Measurements from ENCODE around the gene CLEC2A. TPM values are rescaled to one million over a fixed set of nuclear protein-coding genes. Genes with fewer than 3 reads are reported as not detected.

Gene CLEC2A
- total RNA-seq, 4 donors from 2014 or later: not detected

DNA sequence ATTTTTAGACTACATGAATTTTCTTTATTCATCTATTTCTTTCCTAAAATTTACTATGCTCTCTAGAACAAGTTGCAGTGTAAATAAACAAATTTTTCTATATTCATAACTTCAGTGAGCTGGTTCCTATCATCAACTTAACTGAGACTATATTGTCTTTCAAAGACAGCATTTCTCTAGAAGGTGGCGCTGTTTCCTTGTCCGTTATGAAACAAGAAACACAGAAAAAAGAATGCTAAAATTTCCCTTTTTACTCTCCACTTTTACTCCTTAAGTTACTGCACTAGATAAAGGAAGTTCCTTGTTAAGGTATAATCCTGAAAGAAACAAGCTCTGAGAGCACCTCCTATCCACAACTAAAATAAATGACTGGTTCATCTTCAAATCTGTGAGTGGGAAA lies 8.2 kb upstream of the CLEC2A start:
- Histone ChIP-seq H3K27me3 (peaks cover 0 to 3% (median 0%) of the 10 kb centered on the region in 3 donors), H3K4me3 (no peak overlapping the region), H3K27ac (no peak overlapping the region), H3K4me1 (no peaks in the 10 kb centered on the region), H3K9me3 (no peaks in the 10 kb centered on the region), H3K36me3 (no peaks in the 10 kb centered on the region)
- TF ChIP-seq CTCF (IDR thresholded peaks at IDR 0.05 in 4 of 5, conservative IDR thresholded peaks at IDR 0.05 in 1 of 5): no peak
- TF ChIP-seq POLR2A (IDR thresholded peaks at IDR 0.05): no peak
- DNase-seq (no peak), ATAC-seq (no peak)
- intact Hi-C loops (cut with DNase I; ENCODE audit: low total_unique reads) (no loop called here), in situ Hi-C loops (cut with MboI; ENCODE audit: low sequenced_read_pairs in 4 of 4) (no loop called here)

DNA sequence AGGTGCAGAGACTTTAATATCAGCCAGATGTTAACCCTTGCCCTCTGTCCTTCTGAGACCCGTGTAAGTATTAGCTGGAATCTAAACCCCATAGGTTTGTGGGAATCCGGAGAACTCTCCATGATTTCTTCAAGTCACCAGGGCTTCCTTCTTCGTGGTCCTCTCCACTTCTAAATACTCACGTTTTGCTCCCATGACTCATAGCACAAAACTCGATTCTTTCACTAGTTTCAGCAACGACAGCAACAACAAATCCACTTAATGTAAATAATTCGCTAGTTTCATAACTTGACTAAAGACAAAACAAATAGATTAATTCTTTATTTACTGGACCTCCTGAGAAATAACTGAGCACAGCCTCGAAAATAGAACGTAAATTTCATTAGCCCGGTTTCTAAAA lies 4.4 kb upstream of the CLEC2A start:
- Histone ChIP-seq H3K4me3 (no peak overlapping the region), H3K27ac (no peak overlapping the region), H3K36me3 (no peaks in the 10 kb centered on the region), H3K4me1 (no peaks in the 10 kb centered on the region), H3K27me3 (peaks cover 0 to 3% (median 0%) of the 10 kb centered on the region in 3 donors), H3K9me3 (no peaks in the 10 kb centered on the region)
- DNase-seq (no peak), ATAC-seq (no peak)
- intact Hi-C loops (cut with DNase I; ENCODE audit: low total_unique reads): no loop called here
- TF ChIP-seq CTCF (IDR thresholded peaks at IDR 0.05 in 4 of 5, conservative IDR thresholded peaks at IDR 0.05 in 1 of 5) (no peak), POLR2A (IDR thresholded peaks at IDR 0.05) (no peak)
- in situ Hi-C loops (cut with MboI; ENCODE audit: low sequenced_read_pairs in 4 of 4): no loop called here

DNA sequence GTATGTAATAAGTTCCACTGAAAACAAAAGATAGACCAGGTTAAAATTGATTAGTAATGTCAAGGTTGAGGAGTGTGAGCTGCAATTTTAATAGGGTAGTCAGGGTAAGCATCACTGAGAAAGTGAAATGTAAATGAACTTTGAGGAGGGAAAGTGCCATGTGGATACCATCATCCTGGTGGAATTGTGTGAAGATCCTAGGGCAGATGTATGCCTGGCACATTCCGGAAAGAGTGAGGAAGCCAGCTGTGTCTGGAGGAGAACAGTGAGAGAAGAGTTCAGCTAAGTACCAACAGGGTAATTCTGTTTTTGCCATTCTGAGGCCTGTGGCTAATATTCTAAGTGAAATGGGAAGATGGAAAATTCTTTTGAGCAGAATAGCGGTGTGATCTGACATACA lies 2.9 kb upstream of the CLEC2A start:
- Histone ChIP-seq H3K4me1 (no peaks in the 10 kb centered on the region), H3K36me3 (no peaks in the 10 kb centered on the region), H3K9me3 (no peaks in the 10 kb centered on the region), H3K27me3 (peaks cover 0 to 3% (median 0%) of the 10 kb centered on the region in 3 donors), H3K27ac (no peak overlapping the region), H3K4me3 (no peak overlapping the region)
- in situ Hi-C loops (cut with MboI; ENCODE audit: low sequenced_read_pairs in 4 of 4): no loop called here
- no peak for TF ChIP-seq POLR2A (IDR thresholded peaks at IDR 0.05)
- no peak for TF ChIP-seq CTCF (IDR thresholded peaks at IDR 0.05 in 4 of 5, conservative IDR thresholded peaks at IDR 0.05 in 1 of 5)
- no peak for DNase-seq
- ATAC-seq: no peak
- intact Hi-C loops (cut with DNase I; ENCODE audit: low total_unique reads): no loop called here

- Histone ChIP-seq H3K4me3 (no peak overlapping the region), H3K9me3 (no peaks in the 10 kb centered on the region), H3K4me1 (no peaks in the 10 kb centered on the region), H3K27me3 (peaks cover 0 to 3% (median 0%) of the 10 kb centered on the region in 3 donors), H3K36me3 (no peaks in the 10 kb centered on the region), H3K27ac (no peak overlapping the region)
- TF ChIP-seq CTCF (IDR thresholded peaks at IDR 0.05 in 4 of 5, conservative IDR thresholded peaks at IDR 0.05 in 1 of 5) (no peak), POLR2A (IDR thresholded peaks at IDR 0.05) (no peak)
- ATAC-seq (no peak), DNase-seq (no peak)
- in situ Hi-C loops (cut with MboI; ENCODE audit: low sequenced_read_pairs in 4 of 4) (no loop called here), intact Hi-C loops (cut with DNase I; ENCODE audit: low total_unique reads) (no loop called here)
These were observed 1.8 kb upstream of the CLEC2A start for GRCh38 chr12:9933958-9934357.

- no peak for ATAC-seq
- no peaks in the 10 kb centered on the region for H3K4me1 ChIP-seq
- in situ Hi-C loops (cut with MboI; ENCODE audit: low sequenced_read_pairs in 4 of 4) (no loop called here), intact Hi-C loops (cut with DNase I; ENCODE audit: low total_unique reads) (no loop called here)
- no peak overlapping the region for H3K27ac ChIP-seq
- TF ChIP-seq CTCF (IDR thresholded peaks at IDR 0.05 in 4 of 5, conservative IDR thresholded peaks at IDR 0.05 in 1 of 5) (no peak), POLR2A (IDR thresholded peaks at IDR 0.05) (no peak)
- H3K9me3 ChIP-seq: no peaks in the 10 kb centered on the region
- H3K27me3 ChIP-seq: no peaks in the 10 kb centered on the region
- DNase-seq: no peak
- no peaks in the 10 kb centered on the region for H3K36me3 ChIP-seq
- no peak overlapping the region for H3K4me3 ChIP-seq
These were observed 925 bp downstream of the CLEC2A start for GRCh38 chr12:9931245-9931644.
